ENCODE measurements around the gene HOXB5. TPM values are rescaled to one million over a fixed set of nuclear protein-coding genes. Genes with fewer than 3 reads are reported as not detected.

Gene HOXB5
- total RNA-seq, 1 experiment from 2014 or later = 19.8 TPM

- no peak overlapping the region for H3K27ac ChIP-seq (ENCODE audit: low read depth, low read length)
- H3K4me1 ChIP-seq (ENCODE audit: control insufficient read depth in 1 of 2, insufficient read depth in 2 of 2, low read length in 2 of 2) = peaks cover 0 to 10% of the 10 kb centered on the region in 2 experiments; a peak in 2 of 4 replicates
- H3K9me2 ChIP-seq (ENCODE audit: insufficient read depth) = no peaks in the 10 kb centered on the region
- ATAC-seq = no peak
- H3K36me3 ChIP-seq (ENCODE audit: control insufficient read depth in 1 of 2, insufficient read depth in 2 of 2, low read length in 2 of 2) = peaks cover 0 to 4% of the 10 kb centered on the region in 2 experiments; a peak in 1 of 4 replicates
- no peak for DNase-seq (ENCODE audit: low read depth, low spot score)
- POLR2A ChIA-PET = no interaction called here
- no TSS peak for BruUV-seq (replicated peaks)
- CTCF ChIA-PET = interaction anchor here (1.0 to 1.4 kb wide), 2 partner anchors 24 to 48 kb away, joined by 3 to 5 read pairs; no protein-coding TSS in a partner anchor
- H2AFZ ChIP-seq (ENCODE audit: low read depth, low read length, poor library complexity, severe bottlenecking) = no peak overlapping the region
- no peaks in the 10 kb centered on the region for H4K20me1 ChIP-seq (ENCODE audit: insufficient read depth)
- H3K4me3 ChIP-seq (replicated peaks in 1 of 2; ENCODE audit: low read depth in 1 of 2, low read length in 2 of 2) = no peak overlapping the region
- H3K79me2 ChIP-seq (ENCODE audit: insufficient read depth, low read length) = no peaks in the 10 kb centered on the region
- no peaks in the 10 kb centered on the region for H3K9me3 ChIP-seq (ENCODE audit: control insufficient read depth in 1 of 2, insufficient read depth in 1 of 2, low read depth in 1 of 2, low read length in 2 of 2)
- intact Hi-C loops (cut with micrococcal nuclease) = no loop called here
- RAD21 ChIA-PET (ENCODE audit: low non-redundant PET in 1 of 2, low total read pairs in 2 of 2, uncharacterized antibody in 2 of 2, unreplicated experiment in 2 of 2) = no interaction called here
- no peaks in the 10 kb centered on the region for H3K27me3 ChIP-seq (ENCODE audit: insufficient read depth, low read length)
- no peak overlapping the region for H3K4me2 ChIP-seq (ENCODE audit: low read length)
- H3K9ac ChIP-seq (ENCODE audit: low read length) = no peak overlapping the region
- TF ChIP-seq ELF1 (IDR thresholded peaks at IDR 0.05; ENCODE audit: borderline replicate concordance, low read depth) = no peak
- TF ChIP-seq CBX3 (IDR thresholded peaks at IDR 0.05; ENCODE audit: low read depth) = no peak
- TF ChIP-seq RAD21 (IDR thresholded peaks at IDR 0.05; ENCODE audit: low read depth) = no peak
- TF ChIP-seq FOSL1 (IDR thresholded peaks at IDR 0.05; ENCODE audit: low read depth) = no peak
- no peak for TF ChIP-seq TCF7L2 (IDR thresholded peaks at IDR 0.05; ENCODE audit: borderline replicate concordance, extremely low read depth, insufficient read depth, insufficient read length)
- TF ChIP-seq POLR2A (IDR thresholded peaks at IDR 0.05; ENCODE audit: borderline replicate concordance, extremely low read depth, insufficient read depth, insufficient read length) = no peak
Observed at GRCh38 chr17:48546137-48546923, 47.2 kb downstream of the HOXB5 start.

GRCh38 chr17:48545539-48545938, 48.0 kb downstream of the HOXB5 start:
- ChIA-PET RAD21 (ENCODE audit: low non-redundant PET in 1 of 2, low total read pairs in 2 of 2, uncharacterized antibody in 2 of 2, unreplicated experiment in 2 of 2) (no interaction called here), CTCF (no interaction called here), POLR2A (no interaction called here)
- no peak overlapping the region for H3K9ac ChIP-seq (ENCODE audit: low read length)
- H3K9me2 ChIP-seq (ENCODE audit: insufficient read depth) = no peaks in the 10 kb centered on the region
- no peaks in the 10 kb centered on the region for H4K20me1 ChIP-seq (ENCODE audit: insufficient read depth)
- H3K9me3 ChIP-seq (ENCODE audit: control insufficient read depth in 1 of 2, insufficient read depth in 1 of 2, low read depth in 1 of 2, low read length in 2 of 2) = no peaks in the 10 kb centered on the region
- H3K27me3 ChIP-seq (ENCODE audit: insufficient read depth, low read length) = no peaks in the 10 kb centered on the region
- H3K4me3 ChIP-seq (replicated peaks in 1 of 2; ENCODE audit: low read depth in 1 of 2, low read length in 2 of 2) = no peak overlapping the region
- peaks cover 0 to 4% of the 10 kb centered on the region in 2 experiments; a peak in 1 of 4 replicates for H3K36me3 ChIP-seq (ENCODE audit: control insufficient read depth in 1 of 2, insufficient read depth in 2 of 2, low read length in 2 of 2)
- H3K4me1 ChIP-seq (ENCODE audit: control insufficient read depth in 1 of 2, insufficient read depth in 2 of 2, low read length in 2 of 2) = peaks cover 0 to 10% of the 10 kb centered on the region in 2 experiments; a peak in 2 of 4 replicates
- no peak for TF ChIP-seq EGR1 (IDR thresholded peaks at IDR 0.05; ENCODE audit: low read depth)
- no peak for TF ChIP-seq MAX (IDR thresholded peaks at IDR 0.05)
- no peak for TF ChIP-seq SIN3A (IDR thresholded peaks at IDR 0.05; ENCODE audit: low read depth)
- no peak for TF ChIP-seq SRF (IDR thresholded peaks at IDR 0.05; ENCODE audit: low read depth)
- no peak for TF ChIP-seq EZH2phosphoT487 (IDR thresholded peaks at IDR 0.05; ENCODE audit: borderline replicate concordance)
- TF ChIP-seq CEBPB (IDR thresholded peaks at IDR 0.05; ENCODE audit: low read depth) = no peak
- no peak for TF ChIP-seq ZFX (IDR thresholded peaks at IDR 0.05)
- no peak for TF ChIP-seq POLR2A (IDR thresholded peaks at IDR 0.05; ENCODE audit: borderline replicate concordance, extremely low read depth, insufficient read depth, insufficient read length)
- TF ChIP-seq SP1 (IDR thresholded peaks at IDR 0.05; ENCODE audit: low read depth) = no peak
- TF ChIP-seq ELF1 (IDR thresholded peaks at IDR 0.05; ENCODE audit: borderline replicate concordance, low read depth) = no peak
- TF ChIP-seq TCF7L2 (IDR thresholded peaks at IDR 0.05; ENCODE audit: borderline replicate concordance, extremely low read depth, insufficient read depth, insufficient read length) = no peak
- TF ChIP-seq CBX3 (IDR thresholded peaks at IDR 0.05; ENCODE audit: low read depth) = no peak
- TF ChIP-seq ZNF274 (IDR thresholded peaks at IDR 0.05; ENCODE audit: low read depth, low read length) = no peak
- TF ChIP-seq FOSL1 (IDR thresholded peaks at IDR 0.05; ENCODE audit: low read depth) = no peak
- TF ChIP-seq JUND (IDR thresholded peaks at IDR 0.05) = no peak
- TF ChIP-seq ATF3 (IDR thresholded peaks at IDR 0.05) = no peak
- no peaks in the 10 kb centered on the region for H3K79me2 ChIP-seq (ENCODE audit: insufficient read depth, low read length)
- intact Hi-C loops (cut with micrococcal nuclease) = no loop called here
- DNase-seq (ENCODE audit: low read depth, low spot score) (no peak), ATAC-seq (no peak)
- no TSS peak for BruUV-seq (replicated peaks)
- H3K27ac ChIP-seq (ENCODE audit: low read depth, low read length) = no peak overlapping the region
- H3K4me2 ChIP-seq (ENCODE audit: low read length) = no peak overlapping the region
- no peak overlapping the region for H2AFZ ChIP-seq (ENCODE audit: low read depth, low read length, poor library complexity, severe bottlenecking)

Data from HCT116 (cell line).